ENCODE data around the gene TBC1D1. TPM values are rescaled to one million over a fixed set of nuclear protein-coding genes. Genes with fewer than 3 reads are reported as not detected.

The TBC1D1 gene
- total RNA-seq, 1 experiment from 2014 or later, result 89.0 TPM

- Histone ChIP-seq H3K27ac (ENCODE audit: low read length) (no peak overlapping the region), H3K79me2 (ENCODE audit: low read length) (no peaks in the 10 kb centered on the region), H2AFZ (ENCODE audit: low read length) (no peak overlapping the region), H3K4me2 (ENCODE audit: low read length) (no peak overlapping the region), H3K9me3 (ENCODE audit: low read length) (no peaks in the 10 kb centered on the region), H3K9ac (ENCODE audit: low read length) (no peak overlapping the region), H3K4me3 (ENCODE audit: low read length) (no peak overlapping the region), H3F3A (ENCODE audit: low read length, unreplicated experiment) (no peaks in the 10 kb centered on the region), H3K4me1 (ENCODE audit: insufficient read depth, low read length) (peaks cover 38% of the 10 kb centered on the region), H3K9me2 (replicated peaks; ENCODE audit: low read length) (no peaks in the 10 kb centered on the region), H4K20me1 (ENCODE audit: low read length) (no peaks in the 10 kb centered on the region), H3K36me3 (ENCODE audit: low read depth, low read length) (no peaks in the 10 kb centered on the region), H3K27me3 (ENCODE audit: low read length) (no peaks in the 10 kb centered on the region)
- POLR2A ChIA-PET (ENCODE audit: unreplicated experiment), result interaction anchor here (0.7 kb wide), 1 partner anchor 328 kb away, joined by 3 read pairs; no protein-coding TSS in a partner anchor
- peak; percentile 40 for ATAC-seq
- DNase-seq, result no peak
- no TSS peak for BruUV-seq (replicated peaks)
- intact Hi-C loops (cut with micrococcal nuclease), result no loop called here
- CTCF ChIA-PET, result no interaction called here
- TF ChIP-seq EZH2phosphoT487 (IDR thresholded peaks at IDR 0.05; ENCODE audit: borderline replicate concordance, low read length) (no peak), EZH2 (IDR thresholded peaks at IDR 0.05; ENCODE audit: low read length, unreplicated experiment) (no peak), CTCF (conservative IDR thresholded peaks at IDR 0.05; ENCODE audit: low read depth, low read length) (no peak)
Observed at GRCh38 chr4:38045289-38045988, 154.6 kb downstream of the TBC1D1 start.

GRCh38 chr4:38046727-38047489 lies 156.0 kb downstream of the TBC1D1 start:
- ATAC-seq (no peak), DNase-seq (no peak)
- Histone ChIP-seq H3K4me1 (ENCODE audit: insufficient read depth, low read length) (peaks cover 30% of the 10 kb centered on the region), H2AFZ (ENCODE audit: low read length) (no peak overlapping the region), H3K79me2 (ENCODE audit: low read length) (no peaks in the 10 kb centered on the region), H3K27me3 (ENCODE audit: low read length) (no peaks in the 10 kb centered on the region), H4K20me1 (ENCODE audit: low read length) (no peaks in the 10 kb centered on the region), H3K36me3 (ENCODE audit: low read depth, low read length) (no peaks in the 10 kb centered on the region), H3K9me3 (ENCODE audit: low read length) (no peaks in the 10 kb centered on the region), H3K4me3 (ENCODE audit: low read length) (no peak overlapping the region), H3K4me2 (ENCODE audit: low read length) (no peak overlapping the region), H3F3A (ENCODE audit: low read length, unreplicated experiment) (no peaks in the 10 kb centered on the region), H3K27ac (ENCODE audit: low read length) (no peak overlapping the region), H3K9me2 (replicated peaks; ENCODE audit: low read length) (no peaks in the 10 kb centered on the region), H3K9ac (ENCODE audit: low read length) (no peak overlapping the region)
- TF ChIP-seq EZH2phosphoT487 (IDR thresholded peaks at IDR 0.05; ENCODE audit: borderline replicate concordance, low read length), result no peak
- intact Hi-C loops (cut with micrococcal nuclease), result no loop called here
- BruUV-seq (replicated peaks), result no TSS peak
- CTCF ChIA-PET, result no interaction called here
- POLR2A ChIA-PET (ENCODE audit: unreplicated experiment), result no interaction called here

- BruUV-seq (replicated peaks), result no TSS peak
- ChIA-PET CTCF (interaction anchor here (0.6 kb wide), 1 partner anchor 822 kb away, joined by 6 read pairs; no protein-coding TSS in a partner anchor), POLR2A (ENCODE audit: unreplicated experiment) (interaction anchor here (0.5 kb wide), 1 partner anchor 9 kb away, joined by 3 read pairs; no protein-coding TSS in a partner anchor)
- peak; percentile 77 for ATAC-seq
- Histone ChIP-seq H4K20me1 (ENCODE audit: low read length) (no peaks in the 10 kb centered on the region), H3K36me3 (ENCODE audit: low read depth, low read length) (no peaks in the 10 kb centered on the region), H2AFZ (ENCODE audit: low read length) (peak overlapping the region; percentile 66), H3K79me2 (ENCODE audit: low read length) (no peaks in the 10 kb centered on the region), H3K9ac (ENCODE audit: low read length) (0 out of 2 replicates have a peak overlapping the region, but pooled peaks have one; percentile 8), H3K4me2 (ENCODE audit: low read length) (peak overlapping the region; percentile 77), H3K9me3 (ENCODE audit: low read length) (no peaks in the 10 kb centered on the region), H3K27me3 (ENCODE audit: low read length) (no peaks in the 10 kb centered on the region), H3K4me3 (ENCODE audit: low read length) (peak overlapping the region; percentile 60), H3F3A (ENCODE audit: low read length, unreplicated experiment) (no peaks in the 10 kb centered on the region), H3K9me2 (replicated peaks; ENCODE audit: low read length) (no peaks in the 10 kb centered on the region), H3K4me1 (ENCODE audit: insufficient read depth, low read length) (peaks cover 30% of the 10 kb centered on the region), H3K27ac (ENCODE audit: low read length) (peak overlapping the region; percentile 68)
- TF ChIP-seq CTCF (conservative IDR thresholded peaks at IDR 0.05; ENCODE audit: low read depth, low read length) (no peak), EZH2 (IDR thresholded peaks at IDR 0.05; ENCODE audit: low read length, unreplicated experiment) (no peak), EZH2phosphoT487 (IDR thresholded peaks at IDR 0.05; ENCODE audit: borderline replicate concordance, low read length) (no peak)
- intact Hi-C loops (cut with micrococcal nuclease), result loop anchor here (5.0 kb wide), 1 partner anchor 623 kb away; no protein-coding TSS in a partner anchor
- DNase-seq, result peak; percentile 81
Observed at GRCh38 chr4:38049545-38050170, 158.8 kb downstream of the TBC1D1 start.

Measured in PC-3 (cell line).